ENCODE measurements around the gene TJP1.

Gene TJP1

GRCh38 chr15:29854413-29854812, 32.1 kb upstream of the TJP1 start:
- Histone ChIP-seq H3K79me2 (ENCODE audit: control insufficient read depth, insufficient read depth, low read length, poor library complexity) (no peaks in the 10 kb centered on the region), H3K9me3 (ENCODE audit: insufficient read depth, low read depth, low read length) (peaks cover 2% of the 10 kb centered on the region), H4K91ac (ENCODE audit: low read depth, low read length) (no peak overlapping the region), H3K27ac (ENCODE audit: low read depth, low read length) (no peak overlapping the region), H2AFZ (ENCODE audit: insufficient read depth, low read length, poor library complexity) (no peak overlapping the region), H3K4me1 (ENCODE audit: control insufficient read depth in 1 of 2, insufficient read depth in 2 of 2, low read length in 2 of 2) (peaks cover 3 to 8% of the 10 kb centered on the region in 2 experiments), H2BK5ac (ENCODE audit: low read depth, low read length, poor library complexity) (no peak overlapping the region), H3K36me3 (ENCODE audit: control insufficient read depth in 1 of 2, insufficient read depth in 2 of 2, low read length in 2 of 2) (no peaks in the 10 kb centered on the region), H2AK5ac (ENCODE audit: low read length) (no peak overlapping the region), H4K12ac (ENCODE audit: low read depth, low read length) (no peak overlapping the region), H3K14ac (ENCODE audit: low read length) (no peak overlapping the region), H3K18ac (ENCODE audit: low read length) (no peak overlapping the region), H2BK12ac (ENCODE audit: low read length) (no peak overlapping the region), H3K4me3 (ENCODE audit: low read depth, low read length) (no peak overlapping the region), H3K4me2 (ENCODE audit: low read length) (no peak overlapping the region), H2BK120ac (ENCODE audit: insufficient read depth, low read length, poor library complexity) (no peak overlapping the region), H3K9ac (ENCODE audit: low read length) (no peak overlapping the region), H3K4ac (ENCODE audit: low read depth, low read length) (no peak overlapping the region), H4K8ac (ENCODE audit: low read depth, low read length) (no peak overlapping the region), H3K27me3 (ENCODE audit: insufficient read depth, low read length) (no peaks in the 10 kb centered on the region), H3K23ac (ENCODE audit: low read length) (no peak overlapping the region), H3K79me1 (ENCODE audit: low read length) (no peaks in the 10 kb centered on the region)
- DNase-seq: peak; percentile 63 to 70
- WGBS (ENCODE audit: extremely low coverage, insufficient coverage, insufficient read length): no CpG with 5 or more reads among the region's 6 CpGs

- no peak overlapping the region for H3K27ac ChIP-seq (ENCODE audit: low read depth, low read length)
- H3K4me1 ChIP-seq (ENCODE audit: control insufficient read depth in 1 of 2, insufficient read depth in 2 of 2, low read length in 2 of 2): peaks cover 3 to 7% of the 10 kb centered on the region in 2 experiments
These were observed 31.1 kb upstream of the TJP1 start for GRCh38 chr15:29853211-29853987.

GRCh38 chr15:29852201-29852600, 29.9 kb upstream of the TJP1 start:
- H3K36me3 ChIP-seq (ENCODE audit: control insufficient read depth in 1 of 2, insufficient read depth in 2 of 2, low read length in 2 of 2): no peaks in the 10 kb centered on the region
- H3K4me3 ChIP-seq (ENCODE audit: low read depth, low read length): no peak overlapping the region
- H4K8ac ChIP-seq (ENCODE audit: low read depth, low read length): no peak overlapping the region
- H3K79me2 ChIP-seq (ENCODE audit: control insufficient read depth, insufficient read depth, low read length, poor library complexity): no peaks in the 10 kb centered on the region
- H3K18ac ChIP-seq (ENCODE audit: low read length): no peak overlapping the region
- no peaks in the 10 kb centered on the region for H3K9me3 ChIP-seq (ENCODE audit: insufficient read depth, low read depth, low read length)
- peak in 1 of 2 donors; percentile 39 for DNase-seq
- no peak overlapping the region for H4K12ac ChIP-seq (ENCODE audit: low read depth, low read length)
- WGBS (ENCODE audit: extremely low coverage, insufficient coverage, insufficient read length): no CpG with 5 or more reads among the region's 3 CpGs
- H2BK5ac ChIP-seq (ENCODE audit: low read depth, low read length, poor library complexity): no peak overlapping the region
- no peak overlapping the region for H3K23ac ChIP-seq (ENCODE audit: low read length)
- no peak overlapping the region for H3K9ac ChIP-seq (ENCODE audit: low read length)
- no peak overlapping the region for H3K4ac ChIP-seq (ENCODE audit: low read depth, low read length)
- no peak overlapping the region for H2AFZ ChIP-seq (ENCODE audit: insufficient read depth, low read length, poor library complexity)
- no peaks in the 10 kb centered on the region for H3K27me3 ChIP-seq (ENCODE audit: insufficient read depth, low read length)
- no peak overlapping the region for H3K27ac ChIP-seq (ENCODE audit: low read depth, low read length)
- no peak overlapping the region for H2BK12ac ChIP-seq (ENCODE audit: low read length)
- H3K4me2 ChIP-seq (ENCODE audit: low read length): no peak overlapping the region
- peaks cover 3 to 7% of the 10 kb centered on the region in 2 experiments for H3K4me1 ChIP-seq (ENCODE audit: control insufficient read depth in 1 of 2, insufficient read depth in 2 of 2, low read length in 2 of 2)
- no peaks in the 10 kb centered on the region for H3K79me1 ChIP-seq (ENCODE audit: low read length)
- no peak overlapping the region for H2BK120ac ChIP-seq (ENCODE audit: insufficient read depth, low read length, poor library complexity)
- no peak overlapping the region for H3K14ac ChIP-seq (ENCODE audit: low read length)
- H4K91ac ChIP-seq (ENCODE audit: low read depth, low read length): no peak overlapping the region
- no peak overlapping the region for H2AK5ac ChIP-seq (ENCODE audit: low read length)

More at GRCh38 chr15:29853211-29853987, 31.1 kb upstream of the TJP1 start:
- no CpG with 5 or more reads among the region's 8 CpGs for WGBS (ENCODE audit: extremely low coverage, insufficient coverage, insufficient read length)
- H2AK5ac ChIP-seq (ENCODE audit: low read length): no peak overlapping the region
- H2BK12ac ChIP-seq (ENCODE audit: low read length): no peak overlapping the region
- H3K4me3 ChIP-seq (ENCODE audit: low read depth, low read length): no peak overlapping the region
- no peak overlapping the region for H3K23ac ChIP-seq (ENCODE audit: low read length)
- no peaks in the 10 kb centered on the region for H3K36me3 ChIP-seq (ENCODE audit: control insufficient read depth in 1 of 2, insufficient read depth in 2 of 2, low read length in 2 of 2)
- H2BK5ac ChIP-seq (ENCODE audit: low read depth, low read length, poor library complexity): no peak overlapping the region
- DNase-seq: no peak
- no peak overlapping the region for H3K18ac ChIP-seq (ENCODE audit: low read length)
- no peak overlapping the region for H3K4ac ChIP-seq (ENCODE audit: low read depth, low read length)
- H2BK120ac ChIP-seq (ENCODE audit: insufficient read depth, low read length, poor library complexity): no peak overlapping the region
- no peak overlapping the region for H4K91ac ChIP-seq (ENCODE audit: low read depth, low read length)
- H3K4me2 ChIP-seq (ENCODE audit: low read length): no peak overlapping the region
- no peak overlapping the region for H4K12ac ChIP-seq (ENCODE audit: low read depth, low read length)
- H3K27me3 ChIP-seq (ENCODE audit: insufficient read depth, low read length): no peaks in the 10 kb centered on the region
- no peak overlapping the region for H2AFZ ChIP-seq (ENCODE audit: insufficient read depth, low read length, poor library complexity)
- no peak overlapping the region for H4K8ac ChIP-seq (ENCODE audit: low read depth, low read length)
- no peaks in the 10 kb centered on the region for H3K79me2 ChIP-seq (ENCODE audit: control insufficient read depth, insufficient read depth, low read length, poor library complexity)
- H3K79me1 ChIP-seq (ENCODE audit: low read length): no peaks in the 10 kb centered on the region
- H3K14ac ChIP-seq (ENCODE audit: low read length): no peak overlapping the region
- H3K9me3 ChIP-seq (ENCODE audit: insufficient read depth, low read depth, low read length): no peaks in the 10 kb centered on the region
- no peak overlapping the region for H3K9ac ChIP-seq (ENCODE audit: low read length)

- no peak overlapping the region for H2AK5ac ChIP-seq (ENCODE audit: low read length)
- no peak overlapping the region for H3K9ac ChIP-seq (ENCODE audit: low read length)
- no peak overlapping the region for H3K4ac ChIP-seq (ENCODE audit: low read depth, low read length)
These were observed 27.4 kb upstream of the TJP1 start for GRCh38 chr15:29849716-29850115.

More at GRCh38 chr15:29849716-29850115, 27.4 kb upstream of the TJP1 start:
- Histone ChIP-seq H2BK12ac (ENCODE audit: low read length) (no peak overlapping the region), H4K8ac (ENCODE audit: low read depth, low read length) (no peak overlapping the region), H3K4me3 (ENCODE audit: low read depth, low read length) (no peak overlapping the region), H3K4me2 (ENCODE audit: low read length) (no peak overlapping the region), H3K14ac (ENCODE audit: low read length) (no peak overlapping the region), H2BK5ac (ENCODE audit: low read depth, low read length, poor library complexity) (no peak overlapping the region), H4K12ac (ENCODE audit: low read depth, low read length) (no peak overlapping the region), H3K36me3 (ENCODE audit: control insufficient read depth in 1 of 2, insufficient read depth in 2 of 2, low read length in 2 of 2) (no peaks in the 10 kb centered on the region), H3K79me2 (ENCODE audit: control insufficient read depth, insufficient read depth, low read length, poor library complexity) (no peaks in the 10 kb centered on the region), H4K91ac (ENCODE audit: low read depth, low read length) (no peak overlapping the region), H3K79me1 (ENCODE audit: low read length) (no peaks in the 10 kb centered on the region), H3K27me3 (ENCODE audit: insufficient read depth, low read length) (no peaks in the 10 kb centered on the region), H2AFZ (ENCODE audit: insufficient read depth, low read length, poor library complexity) (no peak overlapping the region), H3K9me3 (ENCODE audit: insufficient read depth, low read depth, low read length) (no peaks in the 10 kb centered on the region), H3K4me1 (ENCODE audit: control insufficient read depth in 1 of 2, insufficient read depth in 2 of 2, low read length in 2 of 2) (peaks cover 3 to 7% of the 10 kb centered on the region in 2 experiments), H3K27ac (ENCODE audit: low read depth, low read length) (no peak overlapping the region), H2BK120ac (ENCODE audit: insufficient read depth, low read length, poor library complexity) (no peak overlapping the region), H3K18ac (ENCODE audit: low read length) (no peak overlapping the region), H3K23ac (ENCODE audit: low read length) (no peak overlapping the region)
- WGBS (ENCODE audit: extremely low coverage, insufficient coverage, insufficient read length): no CpG with 5 or more reads among the region's 7 CpGs
- peak in 1 of 2 donors; percentile 52 for DNase-seq

Measured in trophoblast cell (in vitro differentiated cells and primary cell).